NB4 (cell line): ENCODE data around the gene RRP36.

Source experiments
- DNase-seq: peaks from one replicate; pipeline ENCODE4 v3.0.0; 2010; ENCODE audit warnings: low read depth
- H3K4me3 ChIP-seq: one replicate; pipeline ENCODE4 v1.5.1; 2011; ENCODE audit warnings: mild to moderate bottlenecking, low read depth, low read length, moderate library complexity
- CTCF ChIP-seq: IDR thresholded peaks from one replicate; pipeline ENCODE4 v1.5.1; 2012; ENCODE audit warnings: low read depth, low read length
- MAX ChIP-seq: IDR thresholded peaks from 2 replicates; pipeline ENCODE4 v1.6.1; 2011; ENCODE audit warnings: low read depth, low read length
- MYC ChIP-seq: IDR thresholded peaks from 2 replicates; pipeline ENCODE4 v1.6.1; 2011; ENCODE audit warnings: low read depth, low read length
- POLR2A ChIP-seq: IDR thresholded peaks from 2 replicates; pipeline ENCODE4 v1.6.1; 2011; ENCODE audit warnings: mild to moderate bottlenecking; ENCODE audit not compliant: insufficient read length; ENCODE audit errors: extremely low read depth

Gene RRP36

DNA sequence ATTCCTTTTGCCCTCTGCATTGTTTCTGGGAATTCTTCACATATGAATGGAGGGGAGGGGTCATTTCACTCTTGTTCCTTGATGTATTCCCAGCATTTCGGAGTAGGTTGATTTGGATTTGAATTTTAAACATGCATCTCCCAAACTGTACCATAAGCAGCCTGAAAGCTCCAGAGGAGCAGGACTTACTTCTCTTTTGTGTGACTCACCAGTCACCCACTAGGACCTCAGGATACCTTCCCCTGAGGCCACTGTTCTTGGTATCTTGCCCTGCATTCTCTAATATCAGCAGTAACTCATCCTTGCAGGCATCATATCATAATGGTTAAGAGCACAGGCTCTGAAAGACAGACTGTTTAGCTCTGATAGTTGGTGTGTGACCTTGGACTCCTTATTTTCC is 37.1 kb downstream of the RRP36 start:
- DNase-seq = peak; percentile 49
- TF ChIP-seq MAX (no peak), CTCF (no peak), POLR2A (no peak), MYC (no peak)
- peak overlapping the region; percentile 99 for H3K4me3 ChIP-seq

- H3K4me3 ChIP-seq = peak within 1 kb of the TSS; percentile 99
- peak; percentile 99 for DNase-seq
- TF ChIP-seq MAX (peak; percentile 70; the same call in 1 of the 2 replicates), POLR2A (peak; percentile 84), MYC (peak; percentile 72), CTCF (no peak)
Measured at GRCh38 chr6:43059168-43060033, 38.0 kb downstream of the RRP36 start, which contains the start of the genes KLC4 and MRPL2. Gene KLC4, plus strand, starts transcription at chr6:43059631. Its CDS starts 1,705 bp downstream, at chr6:43061336. Gene MRPL2, minus strand, starts transcription at chr6:43059434. Its CDS starts 53 bp downstream, at chr6:43059381.

- 0 out of 2 replicates have a peak, but pooled peaks have one; percentile 30 for TF ChIP-seq MYC
- TF ChIP-seq POLR2A = no peak
- DNase-seq = no peak
- H3K4me3 ChIP-seq = peak overlapping the region; percentile 99
Measured at GRCh38 chr6:43060034-43060754, 38.8 kb downstream of the RRP36 start.

GRCh38 chr6:43060755-43061633 is 39.6 kb downstream of the RRP36 start:
- no peak for DNase-seq

DNA sequence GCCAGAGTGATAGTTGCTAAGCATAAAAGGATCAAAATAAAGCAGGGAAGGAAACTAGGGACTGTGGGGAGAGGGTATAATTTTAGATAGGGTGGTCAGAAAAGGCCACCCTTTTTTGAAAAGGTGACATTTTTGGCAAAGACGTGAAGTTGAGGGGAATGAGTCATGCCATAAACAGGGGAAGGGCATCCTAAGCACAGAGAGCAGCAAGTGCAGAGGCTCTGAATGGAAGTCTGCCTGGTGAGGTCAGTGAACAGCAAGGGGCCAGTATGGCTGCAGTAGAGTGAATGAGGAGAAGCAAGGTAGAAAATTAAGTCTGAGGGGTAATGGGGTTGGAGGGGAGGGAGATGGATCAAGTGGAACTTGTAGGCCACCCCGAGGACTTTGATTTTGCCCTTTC is 40.4 kb downstream of the RRP36 start:
- H3K4me3 ChIP-seq = no peak overlapping the region
- no peak for DNase-seq
- TF ChIP-seq POLR2A (no peak), CTCF (no peak), MAX (no peak), MYC (no peak)

More at GRCh38 chr6:43060755-43061633, 39.6 kb downstream of the RRP36 start:
- no peak overlapping the region for H3K4me3 ChIP-seq
- TF ChIP-seq CTCF (no peak), MAX (no peak), POLR2A (no peak), MYC (no peak)
